WTC11 (cell line): ENCODE measurements around the gene GNGT2.

Source experiments
- ATF1 ChIP-seq: sonication (generic); formaldehyde crosslinking; IDR thresholded peaks from 2 replicates; pipeline ENCODE4 v1.8.1; 2023; ENCODE audit warnings: mild to moderate bottlenecking, moderate library complexity, missing genetic modification reagents
- FOXP1 ChIP-seq: sonication (generic); formaldehyde crosslinking; IDR thresholded peaks from 2 replicates; pipeline ENCODE4 v1.8.0; 2022; ENCODE audit warnings: missing genetic modification reagents, mild to moderate bottlenecking, moderate library complexity, borderline replicate concordance
- GABPB1 ChIP-seq: sonication (generic); formaldehyde crosslinking; IDR thresholded peaks from 2 replicates; pipeline ENCODE4 v1.8.1; 2023; ENCODE audit warnings: mild to moderate bottlenecking, missing genetic modification reagents
- IRF2 ChIP-seq: sonication (generic); formaldehyde crosslinking; IDR thresholded peaks from 2 replicates; pipeline ENCODE4 v1.8.0; 2022; ENCODE audit warnings: low read depth, missing genetic modification reagents, borderline replicate concordance
- TP53 ChIP-seq: sonication (generic); formaldehyde crosslinking; IDR thresholded peaks from 2 replicates; pipeline ENCODE4 v1.8.1; 2023; ENCODE audit warnings: mild to moderate bottlenecking, missing genetic modification reagents
- TF ChIP-seq, protein P1 (sequence below): sonication (generic); formaldehyde crosslinking; IDR thresholded peaks from 2 replicates; pipeline ENCODE4 v1.8.1; 2023; ENCODE audit warnings: mild to moderate bottlenecking, missing genetic modification reagents
- TF ChIP-seq, protein P2 (sequence below): sonication (generic); formaldehyde crosslinking; IDR thresholded peaks from 2 replicates; pipeline ENCODE4 v1.8.1; 2022; ENCODE audit warnings: low read depth, mild to moderate bottlenecking, moderate library complexity, missing genetic modification reagents, borderline replicate concordance
- TF ChIP-seq, protein P3 (sequence below): fragments of 200-600 bp; IDR thresholded peaks from 2 replicates; pipeline ENCODE4 v1.8.0; 2022; ENCODE audit warnings: antibody characterized with exemption
- TF ChIP-seq, protein P4 (sequence below): sonication (generic); formaldehyde crosslinking; conservative IDR thresholded peaks from 2 replicates; pipeline ENCODE4 v1.8.1; 2022; ENCODE audit warnings: mild to moderate bottlenecking, missing genetic modification reagents
- TF ChIP-seq, protein P5 (sequence below): sonication (generic); formaldehyde crosslinking; IDR thresholded peaks from 2 replicates; pipeline ENCODE4 v1.8.0; 2022; ENCODE audit warnings: mild to moderate bottlenecking, missing genetic modification reagents
- TF ChIP-seq, protein P6 (sequence below): sonication (generic); formaldehyde crosslinking; IDR thresholded peaks from 2 replicates; pipeline ENCODE4 v1.8.0; 2022; ENCODE audit warnings: mild to moderate bottlenecking, missing genetic modification reagents
- TF ChIP-seq, protein P7 (sequence below): sonication (generic); formaldehyde crosslinking; IDR thresholded peaks from 2 replicates; pipeline ENCODE4 v1.8.1; 2023; ENCODE audit warnings: mild to moderate bottlenecking, missing genetic modification reagents, moderate library complexity

DNA sequence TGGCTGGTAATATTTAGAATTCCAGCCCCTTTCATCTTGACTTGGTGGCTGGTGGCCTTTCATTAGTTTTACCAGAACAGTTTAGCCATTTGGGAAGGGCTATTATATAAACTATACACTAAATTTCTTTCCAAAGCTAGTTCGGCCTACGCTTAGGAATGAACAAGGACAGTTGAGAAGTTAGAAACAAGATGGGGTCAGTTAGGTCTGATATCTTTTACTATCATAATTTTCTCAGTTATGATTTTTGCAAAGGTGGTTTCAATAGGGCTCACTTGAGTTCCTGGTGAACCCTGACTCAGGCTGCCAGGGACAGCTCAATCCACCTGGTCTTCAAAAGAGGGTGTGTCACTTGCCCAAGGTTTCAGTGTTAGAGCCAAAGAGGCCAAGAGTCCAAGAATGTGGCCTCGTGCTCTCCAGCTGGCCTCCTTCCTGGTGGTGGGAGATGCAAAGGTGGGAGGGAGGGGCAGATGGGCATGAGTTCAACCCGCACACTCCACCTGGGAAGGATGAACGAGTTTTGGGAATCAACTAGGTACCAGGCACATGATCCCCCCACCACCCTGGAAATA lies 24.2 kb upstream of the GNGT2 start:
- TF ChIP-seq, protein P1, sequence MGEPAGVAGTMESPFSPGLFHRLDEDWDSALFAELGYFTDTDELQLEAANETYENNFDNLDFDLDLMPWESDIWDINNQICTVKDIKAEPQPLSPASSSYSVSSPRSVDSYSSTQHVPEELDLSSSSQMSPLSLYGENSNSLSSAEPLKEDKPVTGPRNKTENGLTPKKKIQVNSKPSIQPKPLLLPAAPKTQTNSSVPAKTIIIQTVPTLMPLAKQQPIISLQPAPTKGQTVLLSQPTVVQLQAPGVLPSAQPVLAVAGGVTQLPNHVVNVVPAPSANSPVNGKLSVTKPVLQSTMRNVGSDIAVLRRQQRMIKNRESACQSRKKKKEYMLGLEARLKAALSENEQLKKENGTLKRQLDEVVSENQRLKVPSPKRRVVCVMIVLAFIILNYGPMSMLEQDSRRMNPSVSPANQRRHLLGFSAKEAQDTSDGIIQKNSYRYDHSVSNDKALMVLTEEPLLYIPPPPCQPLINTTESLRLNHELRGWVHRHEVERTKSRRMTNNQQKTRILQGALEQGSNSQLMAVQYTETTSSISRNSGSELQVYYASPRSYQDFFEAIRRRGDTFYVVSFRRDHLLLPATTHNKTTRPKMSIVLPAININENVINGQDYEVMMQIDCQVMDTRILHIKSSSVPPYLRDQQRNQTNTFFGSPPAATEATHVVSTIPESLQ (CRISPR knock-in tag) = no peak
- TF ChIP-seq, protein P2, sequence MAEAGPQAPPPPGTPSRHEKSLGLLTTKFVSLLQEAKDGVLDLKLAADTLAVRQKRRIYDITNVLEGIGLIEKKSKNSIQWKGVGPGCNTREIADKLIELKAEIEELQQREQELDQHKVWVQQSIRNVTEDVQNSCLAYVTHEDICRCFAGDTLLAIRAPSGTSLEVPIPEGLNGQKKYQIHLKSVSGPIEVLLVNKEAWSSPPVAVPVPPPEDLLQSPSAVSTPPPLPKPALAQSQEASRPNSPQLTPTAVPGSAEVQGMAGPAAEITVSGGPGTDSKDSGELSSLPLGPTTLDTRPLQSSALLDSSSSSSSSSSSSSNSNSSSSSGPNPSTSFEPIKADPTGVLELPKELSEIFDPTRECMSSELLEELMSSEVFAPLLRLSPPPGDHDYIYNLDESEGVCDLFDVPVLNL (CRISPR knock-in tag) = no peak
- TF ChIP-seq, protein P3, sequence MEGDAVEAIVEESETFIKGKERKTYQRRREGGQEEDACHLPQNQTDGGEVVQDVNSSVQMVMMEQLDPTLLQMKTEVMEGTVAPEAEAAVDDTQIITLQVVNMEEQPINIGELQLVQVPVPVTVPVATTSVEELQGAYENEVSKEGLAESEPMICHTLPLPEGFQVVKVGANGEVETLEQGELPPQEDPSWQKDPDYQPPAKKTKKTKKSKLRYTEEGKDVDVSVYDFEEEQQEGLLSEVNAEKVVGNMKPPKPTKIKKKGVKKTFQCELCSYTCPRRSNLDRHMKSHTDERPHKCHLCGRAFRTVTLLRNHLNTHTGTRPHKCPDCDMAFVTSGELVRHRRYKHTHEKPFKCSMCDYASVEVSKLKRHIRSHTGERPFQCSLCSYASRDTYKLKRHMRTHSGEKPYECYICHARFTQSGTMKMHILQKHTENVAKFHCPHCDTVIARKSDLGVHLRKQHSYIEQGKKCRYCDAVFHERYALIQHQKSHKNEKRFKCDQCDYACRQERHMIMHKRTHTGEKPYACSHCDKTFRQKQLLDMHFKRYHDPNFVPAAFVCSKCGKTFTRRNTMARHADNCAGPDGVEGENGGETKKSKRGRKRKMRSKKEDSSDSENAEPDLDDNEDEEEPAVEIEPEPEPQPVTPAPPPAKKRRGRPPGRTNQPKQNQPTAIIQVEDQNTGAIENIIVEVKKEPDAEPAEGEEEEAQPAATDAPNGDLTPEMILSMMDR = no peak
- TF ChIP-seq, protein P4, sequence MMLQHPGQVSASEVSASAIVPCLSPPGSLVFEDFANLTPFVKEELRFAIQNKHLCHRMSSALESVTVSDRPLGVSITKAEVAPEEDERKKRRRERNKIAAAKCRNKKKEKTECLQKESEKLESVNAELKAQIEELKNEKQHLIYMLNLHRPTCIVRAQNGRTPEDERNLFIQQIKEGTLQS (CRISPR knock-in tag) = no peak
- TF ChIP-seq, protein P5, sequence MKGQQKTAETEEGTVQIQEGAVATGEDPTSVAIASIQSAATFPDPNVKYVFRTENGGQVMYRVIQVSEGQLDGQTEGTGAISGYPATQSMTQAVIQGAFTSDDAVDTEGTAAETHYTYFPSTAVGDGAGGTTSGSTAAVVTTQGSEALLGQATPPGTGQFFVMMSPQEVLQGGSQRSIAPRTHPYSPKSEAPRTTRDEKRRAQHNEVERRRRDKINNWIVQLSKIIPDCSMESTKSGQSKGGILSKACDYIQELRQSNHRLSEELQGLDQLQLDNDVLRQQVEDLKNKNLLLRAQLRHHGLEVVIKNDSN = no peak
- TF ChIP-seq, protein P6, sequence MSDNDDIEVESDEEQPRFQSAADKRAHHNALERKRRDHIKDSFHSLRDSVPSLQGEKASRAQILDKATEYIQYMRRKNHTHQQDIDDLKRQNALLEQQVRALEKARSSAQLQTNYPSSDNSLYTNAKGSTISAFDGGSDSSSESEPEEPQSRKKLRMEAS = no peak
- TF ChIP-seq ATF1 (CRISPR knock-in tag) = no peak
- no peak for TF ChIP-seq FOXP1 (CRISPR knock-in tag)
- no peak for TF ChIP-seq IRF2 (CRISPR knock-in tag)
- TF ChIP-seq, protein P7, sequence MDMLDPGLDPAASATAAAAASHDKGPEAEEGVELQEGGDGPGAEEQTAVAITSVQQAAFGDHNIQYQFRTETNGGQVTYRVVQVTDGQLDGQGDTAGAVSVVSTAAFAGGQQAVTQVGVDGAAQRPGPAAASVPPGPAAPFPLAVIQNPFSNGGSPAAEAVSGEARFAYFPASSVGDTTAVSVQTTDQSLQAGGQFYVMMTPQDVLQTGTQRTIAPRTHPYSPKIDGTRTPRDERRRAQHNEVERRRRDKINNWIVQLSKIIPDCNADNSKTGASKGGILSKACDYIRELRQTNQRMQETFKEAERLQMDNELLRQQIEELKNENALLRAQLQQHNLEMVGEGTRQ (CRISPR knock-in tag) = no peak
- TF ChIP-seq TP53 = no peak
- no peak for TF ChIP-seq GABPB1
